DND-41 (cell line): ENCODE measurements around the gene ZNF488.

Experiments
- ATAC-seq: fragments of 200-7000 bp; cut with Tn5 transposase; 3 replicates; pipeline ENCODE4 v1.9.1; 2021; ENCODE audit warnings: low read depth; ENCODE audit not compliant: insufficient read depth
- DNase-seq: peaks from one replicate; pipeline ENCODE4 v3.0.0-alpha.2; 2020
- H2AFZ ChIP-seq: 2 replicates; pipeline ENCODE4 v1.6.0; 2012; ENCODE audit warnings: low read depth, low read length
- H3K27ac ChIP-seq: 2 replicates; pipeline ENCODE4 v1.5.1; 2012; ENCODE audit warnings: low read length, inconsistent platforms
- H3K27me3 ChIP-seq: fragments of 200-600 bp; sonication (generic); 2 replicates; pipeline ENCODE4 v1.6.0; 2012; ENCODE audit warnings: low read length, mild to moderate bottlenecking, inconsistent platforms; ENCODE audit not compliant: insufficient read depth, poor library complexity
- H3K36me3 ChIP-seq: 2 replicates; pipeline ENCODE4 v1.5.1; 2012; ENCODE audit warnings: low read length, inconsistent platforms; ENCODE audit not compliant: insufficient read depth
- H3K4me1 ChIP-seq: 2 replicates; pipeline ENCODE4 v1.5.1; 2012; ENCODE audit warnings: mild to moderate bottlenecking, low read length; ENCODE audit not compliant: insufficient read depth
- H3K4me2 ChIP-seq: 2 replicates; pipeline ENCODE4 v1.6.0; 2012; ENCODE audit warnings: mild to moderate bottlenecking, moderate library complexity, low read length, inconsistent platforms; ENCODE audit not compliant: insufficient read depth
- H3K4me3 ChIP-seq, 2 experiments: fragments of 200-600 bp in 1 of 2; shearing (Covaris generic) in 1 of 2; 2 replicates each; pipeline ENCODE4 v1.5.1; 2012 to 2016; ENCODE audit warnings: inconsistent platforms in 2 of 2, low read length in 2 of 2, mild to moderate bottlenecking in 2 of 2, low read depth in 1 of 2, moderate library complexity in 1 of 2
- H3K79me2 ChIP-seq: 2 replicates; pipeline ENCODE4 v1.6.0; 2012; ENCODE audit warnings: low read length, inconsistent platforms; ENCODE audit not compliant: insufficient read depth
- H3K9ac ChIP-seq: 2 replicates; pipeline ENCODE4 v1.6.0; 2012; ENCODE audit warnings: low read depth, mild to moderate bottlenecking, inconsistent platforms, low read length, moderate library complexity
- H3K9me3 ChIP-seq: 2 replicates; pipeline ENCODE4 v1.5.1; 2012; ENCODE audit warnings: low read length, moderate library complexity, mild to moderate bottlenecking, inconsistent platforms; ENCODE audit not compliant: insufficient read depth, severe bottlenecking
- H4K20me1 ChIP-seq: 2 replicates; pipeline ENCODE4 v1.6.0; 2012; ENCODE audit warnings: low read length; ENCODE audit not compliant: insufficient read depth
- EZH2 ChIP-seq: IDR thresholded peaks from 3 replicates; pipeline ENCODE4 v1.6.1; 2012; ENCODE audit warnings: borderline replicate concordance, low read depth, mild to moderate bottlenecking, moderate library complexity, low read length, inconsistent platforms; ENCODE audit not compliant: severe bottlenecking
- TF ChIP-seq, protein P1 (sequence below): IDR thresholded peaks from 2 replicates; pipeline ENCODE4 v1.5.1; 2012; ENCODE audit warnings: borderline replicate concordance, low read length, moderate library complexity, mild to moderate bottlenecking; ENCODE audit not compliant: poor library complexity, severe bottlenecking; ENCODE audit errors: extremely low read depth

The ZNF488 gene

GRCh38 chr10:47404446-47404845 is 20.4 kb upstream of the ZNF488 start:
- no peak overlapping the region for H3K9ac ChIP-seq
- ATAC-seq (no peak), DNase-seq (no peak)
- no peak overlapping the region for H3K27ac ChIP-seq
- H4K20me1 ChIP-seq, result no peaks in the 10 kb centered on the region
- no peak overlapping the region for H2AFZ ChIP-seq
- no peak overlapping the region for H3K4me3 ChIP-seq
- no peaks in the 10 kb centered on the region for H3K4me1 ChIP-seq
- H3K36me3 ChIP-seq, result no peaks in the 10 kb centered on the region
- H3K4me2 ChIP-seq, result no peak overlapping the region
- TF ChIP-seq, protein P1, sequence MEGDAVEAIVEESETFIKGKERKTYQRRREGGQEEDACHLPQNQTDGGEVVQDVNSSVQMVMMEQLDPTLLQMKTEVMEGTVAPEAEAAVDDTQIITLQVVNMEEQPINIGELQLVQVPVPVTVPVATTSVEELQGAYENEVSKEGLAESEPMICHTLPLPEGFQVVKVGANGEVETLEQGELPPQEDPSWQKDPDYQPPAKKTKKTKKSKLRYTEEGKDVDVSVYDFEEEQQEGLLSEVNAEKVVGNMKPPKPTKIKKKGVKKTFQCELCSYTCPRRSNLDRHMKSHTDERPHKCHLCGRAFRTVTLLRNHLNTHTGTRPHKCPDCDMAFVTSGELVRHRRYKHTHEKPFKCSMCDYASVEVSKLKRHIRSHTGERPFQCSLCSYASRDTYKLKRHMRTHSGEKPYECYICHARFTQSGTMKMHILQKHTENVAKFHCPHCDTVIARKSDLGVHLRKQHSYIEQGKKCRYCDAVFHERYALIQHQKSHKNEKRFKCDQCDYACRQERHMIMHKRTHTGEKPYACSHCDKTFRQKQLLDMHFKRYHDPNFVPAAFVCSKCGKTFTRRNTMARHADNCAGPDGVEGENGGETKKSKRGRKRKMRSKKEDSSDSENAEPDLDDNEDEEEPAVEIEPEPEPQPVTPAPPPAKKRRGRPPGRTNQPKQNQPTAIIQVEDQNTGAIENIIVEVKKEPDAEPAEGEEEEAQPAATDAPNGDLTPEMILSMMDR, result no peak
- TF ChIP-seq EZH2, result no peak
- no peaks in the 10 kb centered on the region for H3K9me3 ChIP-seq
- no peaks in the 10 kb centered on the region for H3K27me3 ChIP-seq
- H3K79me2 ChIP-seq, result no peaks in the 10 kb centered on the region

GRCh38 chr10:47403446-47404318 is 19.6 kb upstream of the ZNF488 start:
- Histone ChIP-seq H3K36me3 (no peaks in the 10 kb centered on the region), H2AFZ (no peak overlapping the region), H3K9me3 (no peaks in the 10 kb centered on the region), H3K4me2 (no peak overlapping the region), H3K79me2 (no peaks in the 10 kb centered on the region), H3K27me3 (peaks cover 2% of the 10 kb centered on the region), H4K20me1 (no peaks in the 10 kb centered on the region), H3K9ac (no peak overlapping the region), H3K27ac (no peak overlapping the region), H3K4me1 (no peaks in the 10 kb centered on the region), H3K4me3 (no peak overlapping the region)
- DNase-seq (no peak), ATAC-seq (peak; percentile 14; the same call in 1 of the 3 replicates)
- TF ChIP-seq, protein P1, result peak; percentile 28
- no peak for TF ChIP-seq EZH2

GRCh38 chr10:47402641-47403301 is 18.7 kb upstream of the ZNF488 start:
- TF ChIP-seq, protein P1, result no peak
- no peak for TF ChIP-seq EZH2
- peaks cover 6% of the 10 kb centered on the region for H3K27me3 ChIP-seq
- no peaks in the 10 kb centered on the region for H3K79me2 ChIP-seq
- no peak overlapping the region for H3K4me2 ChIP-seq
- no peaks in the 10 kb centered on the region for H4K20me1 ChIP-seq
- no peak overlapping the region for H3K27ac ChIP-seq
- H3K4me1 ChIP-seq, result no peaks in the 10 kb centered on the region
- no peak for ATAC-seq
- H2AFZ ChIP-seq, result no peak overlapping the region
- DNase-seq, result no peak
- H3K4me3 ChIP-seq, result no peak overlapping the region
- no peaks in the 10 kb centered on the region for H3K9me3 ChIP-seq
- no peak overlapping the region for H3K9ac ChIP-seq
- H3K36me3 ChIP-seq, result no peaks in the 10 kb centered on the region
